Measurements from ENCODE around the gene NACC2.
"Not testable (repeated sequence)": the region's sequence is repeated elsewhere in the genome, so short reads cannot be mapped to it uniquely, and the experiment has no call there.

The NACC2 gene

GRCh38 chr9:135971111-135971766 is 123.8 kb downstream of the NACC2 start:
- DNase-seq: no peak

- DNase-seq: no peak
Measured at GRCh38 chr9:135970128-135970815, 124.8 kb downstream of the NACC2 start.

DNA sequence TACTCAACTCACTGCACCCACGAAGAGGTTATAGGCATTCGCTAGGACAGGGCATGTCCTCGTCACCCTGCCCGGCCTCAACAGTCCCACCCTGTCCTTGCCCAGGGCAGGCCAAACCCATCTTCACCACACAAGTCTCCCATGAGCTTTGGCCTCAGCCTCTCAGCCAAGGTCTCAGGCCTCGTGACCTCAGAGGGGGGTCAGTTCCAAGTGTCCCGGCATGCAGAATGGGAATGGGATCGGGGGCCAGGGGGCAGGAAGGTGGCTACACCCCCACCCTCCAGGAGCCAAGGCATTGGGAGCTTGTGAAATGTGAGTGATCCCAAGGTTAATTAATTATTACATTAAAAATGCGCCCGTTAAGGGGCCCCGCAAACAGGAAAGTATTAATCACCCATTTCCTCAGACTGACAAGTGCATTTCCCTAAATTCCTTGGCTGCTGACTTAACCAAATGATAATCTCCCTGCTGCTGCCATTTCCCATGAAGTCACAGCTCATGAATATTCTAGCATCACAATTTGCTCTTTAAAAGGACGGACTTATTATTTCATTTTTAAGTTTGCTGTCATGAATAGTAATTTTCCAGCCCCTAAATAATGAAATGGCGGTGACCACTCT is 125.9 kb downstream of the NACC2 start:
- no peak for DNase-seq

DNA sequence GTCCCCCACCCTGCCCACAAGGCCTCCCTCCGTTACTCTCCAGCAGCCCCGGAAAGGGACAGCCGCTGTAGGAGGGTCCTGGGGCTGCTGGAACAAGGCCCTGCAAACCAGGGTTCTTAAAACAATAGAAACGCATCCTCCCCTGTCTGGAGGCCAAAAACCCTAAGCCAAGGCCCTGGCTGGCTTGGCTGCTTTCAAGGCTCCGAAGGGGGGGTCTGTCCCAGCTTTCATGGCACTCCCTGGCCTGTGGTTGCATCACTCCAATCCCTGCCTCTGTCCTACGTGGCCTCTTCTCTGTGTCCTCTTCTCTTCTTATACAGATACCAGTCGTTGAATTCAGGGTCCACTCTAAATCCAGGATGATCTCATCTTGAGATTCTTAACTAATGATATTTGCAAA is 126.5 kb downstream of the NACC2 start:
- no peak for DNase-seq

DNA sequence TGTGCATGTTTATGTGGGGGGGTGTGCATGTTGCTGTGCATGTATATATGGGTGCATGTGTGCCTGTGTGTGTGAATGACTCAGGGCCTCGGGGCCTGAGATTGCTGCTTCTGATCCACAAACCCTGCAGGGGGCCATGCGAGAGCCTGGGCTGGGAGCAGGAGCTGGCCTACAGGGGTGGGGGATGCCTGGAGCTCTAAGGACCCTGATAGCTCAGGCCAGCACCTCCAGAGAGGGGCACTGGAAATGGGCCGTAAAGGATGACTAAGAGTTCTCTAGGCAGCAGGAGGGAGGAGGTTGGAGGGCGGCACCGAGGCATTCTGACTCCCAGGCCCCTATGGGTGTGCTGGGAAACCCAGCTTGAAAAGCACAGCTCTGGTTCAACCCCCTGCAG is 127.0 kb downstream of the NACC2 start:
- DNase-seq: no peak

DNA sequence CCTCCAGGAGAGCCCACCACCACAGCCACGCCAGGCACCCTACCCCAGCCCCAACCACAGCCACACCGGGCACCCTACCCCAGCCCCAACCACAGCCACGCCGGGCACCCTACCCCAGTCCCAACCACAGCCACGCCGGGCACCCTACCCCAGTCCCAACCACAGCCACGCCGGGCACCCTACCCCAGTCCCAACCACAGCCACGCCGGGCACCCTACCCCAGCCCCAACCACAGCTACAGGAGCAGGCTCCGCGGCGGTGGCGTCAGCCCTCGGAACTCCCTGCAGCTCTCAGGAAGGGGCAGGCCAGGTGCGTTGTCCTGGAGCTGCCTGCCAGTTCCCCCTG is 128.2 kb downstream of the NACC2 start:
- not testable (repeated sequence) for DNase-seq

GRCh38 chr9:135965124-135965756 is 129.8 kb downstream of the NACC2 start:
- DNase-seq: no peak

- DNase-seq: no peak
Measured at GRCh38 chr9:135963938-135964337, 131.2 kb downstream of the NACC2 start.

DNA sequence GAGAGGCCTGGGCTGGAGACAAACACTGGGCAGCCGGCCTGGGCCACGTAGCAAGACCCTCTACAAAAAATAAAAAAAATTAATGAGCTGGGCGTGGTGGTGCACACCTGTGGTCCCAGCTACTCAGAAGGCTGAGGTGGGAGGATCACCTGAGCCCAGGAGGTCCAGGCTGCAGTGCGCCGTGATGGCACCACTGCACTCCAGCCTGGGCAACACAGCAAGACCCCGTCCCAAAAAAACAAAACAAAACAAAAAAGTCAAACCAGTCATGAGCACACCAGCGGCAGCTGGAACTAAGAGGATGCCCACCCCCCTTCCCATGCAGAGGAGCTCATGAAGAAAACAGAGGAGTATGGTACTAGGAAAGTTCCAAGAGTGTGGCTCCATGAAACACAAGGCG is 131.8 kb downstream of the NACC2 start:
- no peak for DNase-seq

GRCh38 chr9:135962696-135963307 is 132.3 kb downstream of the NACC2 start:
- no peak for DNase-seq

GRCh38 chr9:135961811-135962695 is 133.0 kb downstream of the NACC2 start:
- no peak for DNase-seq

GRCh38 chr9:135961277-135961715 is 133.8 kb downstream of the NACC2 start, which contains the start of gene UBAC1:
UBAC1 (minus strand) TSS chr9:135961373; CDS start chr9:135961162, 211 bp downstream.
- DNase-seq: peak; percentile 99

DNA sequence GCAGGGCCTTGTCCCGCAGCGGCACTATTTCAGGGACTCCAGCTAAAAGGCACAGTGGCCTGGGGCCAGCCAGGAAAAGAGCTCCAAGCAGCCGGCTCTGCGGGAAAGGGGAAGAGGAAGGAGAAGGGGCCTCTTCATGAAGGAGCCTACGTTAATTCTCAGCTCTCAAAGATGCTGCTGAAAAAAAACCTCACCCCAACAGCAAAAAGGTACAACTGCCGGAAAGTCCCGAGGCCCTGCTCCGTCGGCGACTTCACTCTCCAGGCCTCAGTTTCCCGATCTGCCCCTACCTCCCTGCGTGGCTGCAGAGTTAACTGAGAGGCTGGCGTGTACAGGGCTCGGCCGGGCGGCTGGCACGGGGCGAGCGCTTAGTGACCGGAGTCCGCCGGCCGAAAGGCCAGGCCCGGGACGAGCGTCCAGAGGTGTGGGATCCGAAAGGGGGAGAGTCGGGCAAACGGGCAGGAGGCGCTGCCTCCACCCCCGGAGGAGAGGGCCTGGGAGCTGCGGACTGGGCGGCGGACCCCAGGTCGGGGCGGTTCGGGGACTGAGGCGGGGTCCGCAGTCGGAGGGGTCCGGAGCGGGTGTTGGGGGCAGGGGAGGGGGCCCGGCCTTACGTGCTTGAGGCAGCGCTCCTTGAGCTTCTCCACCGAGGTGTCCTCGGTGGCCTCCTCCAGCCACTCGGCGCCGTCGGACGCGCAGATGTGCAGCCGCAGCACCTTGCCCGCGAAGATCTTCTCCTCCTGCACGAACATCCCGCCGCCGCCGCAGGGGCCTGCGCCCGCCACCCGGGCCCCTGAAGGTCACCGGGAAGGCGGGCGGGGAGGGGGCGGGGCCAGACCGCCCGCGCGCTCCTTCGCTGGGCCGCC is 134.4 kb downstream of the NACC2 start:
- peak; percentile 35 for DNase-seq

- DNase-seq: no peak
Measured at GRCh38 chr9:135959814-135960213, 135.3 kb downstream of the NACC2 start.

DNA sequence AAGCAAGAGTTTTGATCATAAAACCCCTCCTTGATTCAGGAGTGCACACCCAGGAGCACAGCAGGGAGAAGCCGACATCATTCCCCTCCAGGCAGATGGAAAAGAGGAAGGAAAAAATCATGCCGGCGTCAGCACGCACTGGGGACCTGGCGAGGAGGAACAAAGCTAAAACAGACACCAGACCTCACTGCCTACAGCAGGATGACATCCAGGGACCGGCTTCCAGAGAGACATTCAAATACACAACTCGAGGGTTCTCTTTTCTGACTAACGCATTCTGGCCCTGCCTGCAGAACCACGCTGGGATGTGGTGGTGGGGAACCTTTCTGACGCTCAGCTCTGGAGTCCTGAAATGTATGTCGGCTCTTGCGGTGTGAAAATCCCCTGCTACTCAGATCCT is 136.6 kb downstream of the NACC2 start:
- DNase-seq: no peak

DNA sequence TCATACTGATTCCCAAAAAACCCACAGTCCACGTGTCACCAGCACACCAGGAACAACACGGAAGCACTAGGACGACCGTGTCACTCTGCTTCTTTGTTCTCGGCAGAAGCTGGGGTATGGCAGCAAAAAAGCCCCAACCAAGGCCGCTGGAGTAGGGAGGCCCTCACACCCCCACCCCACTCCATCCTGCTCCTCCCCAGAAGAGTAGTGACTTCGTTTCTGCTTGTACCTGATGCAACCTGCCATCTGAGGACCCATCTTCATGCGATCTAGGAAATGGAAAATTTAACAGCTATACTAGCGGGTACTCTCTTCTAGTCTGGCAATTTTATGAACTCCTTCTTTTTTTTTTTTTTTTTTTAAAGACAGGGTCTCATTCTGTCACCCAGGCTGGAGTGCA is 137.7 kb downstream of the NACC2 start:
- DNase-seq: no peak

- DNase-seq: no peak
Measured at GRCh38 chr9:135956802-135957174, 138.3 kb downstream of the NACC2 start.

Measured in RPMI8226 (cell line).